HepG2 (cell line): ENCODE results near the gene USP7. TPM values are rescaled to one million over a fixed set of nuclear protein-coding genes. Genes with fewer than 3 reads are reported as not detected.

Experiments used
- AGO1 ChIP-seq: fragments of 200-400 bp; formaldehyde crosslinking; IDR thresholded peaks from 2 replicates; pipeline ENCODE4 v1.6.1; 2017; ENCODE audit warnings: mild to moderate bottlenecking, low read depth, low read length, moderate library complexity; ENCODE audit not compliant: poor library complexity, severe bottlenecking
- CREB1 ChIP-seq, 2 experiments: fragments of 450-650 bp in 1 of 2; IDR thresholded peaks; 2 replicates each; pipeline ENCODE4 v1.6.1; 2016 to 2017; ENCODE audit warnings: control low read depth in 1 of 2, mild to moderate bottlenecking in 1 of 2, missing compliant biosample characterization in 1 of 2, missing genetic modification characterization in 1 of 2
- GABPA ChIP-seq, 2 experiments: IDR thresholded peaks; 2 replicates each; pipeline ENCODE4 v1.6.1; 2011 to 2016; ENCODE audit warnings: low read depth in 2 of 2, low read length in 1 of 2, missing biosample characterization in 1 of 2, missing genetic modification characterization in 1 of 2
- GABPB1 ChIP-seq: IDR thresholded peaks from 2 replicates; pipeline ENCODE4 v1.6.1; 2016; ENCODE audit warnings: mild to moderate bottlenecking, missing genetic modification reagents, moderate library complexity, missing compliant biosample characterization
- KAT2B ChIP-seq: fragments of 150-350 bp; IDR thresholded peaks from 2 replicates; pipeline ENCODE4 v1.6.1; 2014; ENCODE audit warnings: low read depth, low read length, borderline replicate concordance
- PHF21A ChIP-seq: sonication (generic); formaldehyde crosslinking; IDR thresholded peaks from 2 replicates; pipeline ENCODE4 v1.5.0; 2020; ENCODE audit warnings: mild to moderate bottlenecking, missing genetic modification reagents
- PHF8 ChIP-seq: sonication (generic); formaldehyde crosslinking; IDR thresholded peaks from 2 replicates; pipeline ENCODE4 v1.5.0; 2020; ENCODE audit warnings: missing genetic modification reagents
- SIN3B ChIP-seq: fragments of 150-350 bp; IDR thresholded peaks from 2 replicates; pipeline ENCODE4 v1.6.1; 2014; ENCODE audit warnings: low read length
- SP1 ChIP-seq, 2 experiments: fragments of 450-650 bp in 1 of 2; sonication (generic) in 1 of 2; formaldehyde crosslinking in 1 of 2; IDR thresholded peaks; 2 replicates each; pipeline versions ENCODE4 v1.4.0 to v1.6.1; 2016 to 2020; ENCODE audit warnings: missing genetic modification reagents in 1 of 2
- THAP11 ChIP-seq: IDR thresholded peaks from 2 replicates; pipeline ENCODE4 v1.6.1; 2016; ENCODE audit warnings: missing biosample characterization, missing genetic modification reagents
- ZNF546 ChIP-seq: sonication (generic); formaldehyde crosslinking; conservative IDR thresholded peaks from 2 replicates; pipeline ENCODE4 v1.8.1; 2023; ENCODE audit warnings: mild to moderate bottlenecking, missing genetic modification reagents
- ZNF713 ChIP-seq: sonication (generic); formaldehyde crosslinking; IDR thresholded peaks from 2 replicates; pipeline ENCODE4 v1.4.0; 2020; ENCODE audit warnings: mild to moderate bottlenecking, missing genetic modification reagents
- polyA plus RNA-seq, 8 experiments: library from polyadenylated mRNA; depleted of rRNA in 3 of 8; stranded (reverse) in 7 of 8; unstranded in 1 of 8; fragments of >200 nt; fragmentation: Illumina TruSeq in 4 of 8; extraction: Trizol in 4 of 8; gene quantifications; 2 replicates each; pipeline versions ENCODE4 v1.2.1 to v1.2.3, GENCODE V29; 2011 to 2016; ENCODE audit warnings: low read depth in 4 of 8, missing spikeins in 1 of 8, mixed read lengths in 1 of 8; ENCODE audit not compliant: insufficient read depth in 1 of 8
- total RNA-seq, 5 experiments: library from RNA; depleted of rRNA; stranded (reverse); fragments of >200 nt; fragmentation: Illumina TruSeq; extraction: Trizol; gene quantifications; 2 replicates each; pipeline ENCODE4 v1.2.3, GENCODE V29; 2016; ENCODE audit warnings: low read depth in 1 of 5
- TF ChIP-seq, protein P1 (sequence below): sonication (generic); formaldehyde crosslinking; IDR thresholded peaks from 2 replicates; pipeline ENCODE4 v1.4.0; 2020; ENCODE audit warnings: missing genetic modification reagents
- TF ChIP-seq, protein P2 (sequence below): sonication (generic); formaldehyde crosslinking; IDR thresholded peaks from 2 replicates; pipeline ENCODE4 v1.5.1; 2020; ENCODE audit warnings: missing genetic modification reagents, mild to moderate bottlenecking, borderline replicate concordance
- TF ChIP-seq, protein P3 (sequence below): sonication (generic); formaldehyde crosslinking; IDR thresholded peaks from 2 replicates; pipeline ENCODE4 v1.8.0; 2022; ENCODE audit warnings: mild to moderate bottlenecking, missing genetic modification reagents, moderate library complexity
- TF ChIP-seq, protein P4 (sequence below): sonication (generic); formaldehyde crosslinking; IDR thresholded peaks from 2 replicates; pipeline ENCODE4 v1.9.0; 2022; ENCODE audit warnings: low read depth, missing genetic modification reagents
- TF ChIP-seq, protein P5 (sequence below): sonication (generic); formaldehyde crosslinking; IDR thresholded peaks from 2 replicates; pipeline ENCODE4 v1.4.0; 2020; ENCODE audit warnings: mild to moderate bottlenecking, missing genetic modification reagents

The USP7 gene
- total and polyA plus RNA-seq, 2 of the 13 experiments (the other 11 are each of a cell fraction or from before 2014, with no cell fraction given): 52.5 to 173 TPM

DNA sequence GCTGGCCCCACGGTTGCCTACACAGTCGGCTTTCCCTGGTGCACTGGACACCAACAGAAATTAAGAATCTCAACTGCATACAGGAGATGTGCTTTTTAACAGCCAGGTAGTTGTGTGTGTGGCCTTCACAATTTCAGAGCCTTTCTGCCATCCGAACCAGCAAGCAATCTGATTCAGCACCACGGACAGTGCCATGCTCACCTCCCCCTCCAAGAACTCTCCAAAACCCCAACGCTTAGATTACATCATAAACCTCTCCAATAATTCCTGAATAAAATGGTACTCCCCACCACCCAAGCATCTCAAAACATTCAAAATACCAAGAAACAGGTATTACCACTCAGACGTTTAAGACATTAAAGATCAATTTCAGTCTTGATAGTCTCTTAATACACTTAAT is 31.8 kb downstream of the USP7 start (continued):
- TF ChIP-seq, protein P1, sequence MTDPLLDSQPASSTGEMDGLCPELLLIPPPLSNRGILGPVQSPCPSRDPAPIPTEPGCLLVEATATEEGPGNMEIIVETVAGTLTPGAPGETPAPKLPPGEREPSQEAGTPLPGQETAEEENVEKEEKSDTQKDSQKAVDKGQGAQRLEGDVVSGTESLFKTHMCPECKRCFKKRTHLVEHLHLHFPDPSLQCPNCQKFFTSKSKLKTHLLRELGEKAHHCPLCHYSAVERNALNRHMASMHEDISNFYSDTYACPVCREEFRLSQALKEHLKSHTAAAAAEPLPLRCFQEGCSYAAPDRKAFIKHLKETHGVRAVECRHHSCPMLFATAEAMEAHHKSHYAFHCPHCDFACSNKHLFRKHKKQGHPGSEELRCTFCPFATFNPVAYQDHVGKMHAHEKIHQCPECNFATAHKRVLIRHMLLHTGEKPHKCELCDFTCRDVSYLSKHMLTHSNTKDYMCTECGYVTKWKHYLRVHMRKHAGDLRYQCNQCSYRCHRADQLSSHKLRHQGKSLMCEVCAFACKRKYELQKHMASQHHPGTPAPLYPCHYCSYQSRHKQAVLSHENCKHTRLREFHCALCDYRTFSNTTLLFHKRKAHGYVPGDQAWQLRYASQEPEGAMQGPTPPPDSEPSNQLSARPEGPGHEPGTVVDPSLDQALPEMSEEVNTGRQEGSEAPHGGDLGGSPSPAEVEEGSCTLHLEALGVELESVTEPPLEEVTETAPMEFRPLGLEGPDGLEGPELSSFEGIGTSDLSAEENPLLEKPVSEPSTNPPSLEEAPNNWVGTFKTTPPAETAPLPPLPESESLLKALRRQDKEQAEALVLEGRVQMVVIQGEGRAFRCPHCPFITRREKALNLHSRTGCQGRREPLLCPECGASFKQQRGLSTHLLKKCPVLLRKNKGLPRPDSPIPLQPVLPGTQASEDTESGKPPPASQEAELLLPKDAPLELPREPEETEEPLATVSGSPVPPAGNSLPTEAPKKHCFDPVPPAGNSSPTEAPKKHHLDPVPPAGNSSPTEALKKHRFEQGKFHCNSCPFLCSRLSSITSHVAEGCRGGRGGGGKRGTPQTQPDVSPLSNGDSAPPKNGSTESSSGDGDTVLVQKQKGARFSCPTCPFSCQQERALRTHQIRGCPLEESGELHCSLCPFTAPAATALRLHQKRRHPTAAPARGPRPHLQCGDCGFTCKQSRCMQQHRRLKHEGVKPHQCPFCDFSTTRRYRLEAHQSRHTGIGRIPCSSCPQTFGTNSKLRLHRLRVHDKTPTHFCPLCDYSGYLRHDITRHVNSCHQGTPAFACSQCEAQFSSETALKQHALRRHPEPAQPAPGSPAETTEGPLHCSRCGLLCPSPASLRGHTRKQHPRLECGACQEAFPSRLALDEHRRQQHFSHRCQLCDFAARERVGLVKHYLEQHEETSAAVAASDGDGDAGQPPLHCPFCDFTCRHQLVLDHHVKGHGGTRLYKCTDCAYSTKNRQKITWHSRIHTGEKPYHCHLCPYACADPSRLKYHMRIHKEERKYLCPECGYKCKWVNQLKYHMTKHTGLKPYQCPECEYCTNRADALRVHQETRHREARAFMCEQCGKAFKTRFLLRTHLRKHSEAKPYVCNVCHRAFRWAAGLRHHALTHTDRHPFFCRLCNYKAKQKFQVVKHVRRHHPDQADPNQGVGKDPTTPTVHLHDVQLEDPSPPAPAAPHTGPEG: no peak
- TF ChIP-seq KAT2B (no peak), PHF8 (CRISPR knock-in tag) (no peak), GABPB1 (CRISPR knock-in tag) (no peak), ZNF713 (no peak), THAP11 (CRISPR knock-in tag) (peak; percentile 52; the same call in 1 of the 2 replicates), SIN3B (no peak), PHF21A (CRISPR knock-in tag) (no peak), SP1 (IDR thresholded peaks at IDR 0.05) (no peak), SP1 (CRISPR knock-in tag; IDR thresholded peaks at IDR 0.05) (no peak), GABPA (IDR thresholded peaks at IDR 0.05; ENCODE audit: low read depth, low read length) (no peak), GABPA (CRISPR knock-in tag; IDR thresholded peaks at IDR 0.05; ENCODE audit: low read depth) (no peak), ZNF546 (no peak), AGO1 (no peak), CREB1 (IDR thresholded peaks at IDR 0.05) (no peak), CREB1 (CRISPR knock-in tag; IDR thresholded peaks at IDR 0.05) (no peak)
- TF ChIP-seq, protein P2, sequence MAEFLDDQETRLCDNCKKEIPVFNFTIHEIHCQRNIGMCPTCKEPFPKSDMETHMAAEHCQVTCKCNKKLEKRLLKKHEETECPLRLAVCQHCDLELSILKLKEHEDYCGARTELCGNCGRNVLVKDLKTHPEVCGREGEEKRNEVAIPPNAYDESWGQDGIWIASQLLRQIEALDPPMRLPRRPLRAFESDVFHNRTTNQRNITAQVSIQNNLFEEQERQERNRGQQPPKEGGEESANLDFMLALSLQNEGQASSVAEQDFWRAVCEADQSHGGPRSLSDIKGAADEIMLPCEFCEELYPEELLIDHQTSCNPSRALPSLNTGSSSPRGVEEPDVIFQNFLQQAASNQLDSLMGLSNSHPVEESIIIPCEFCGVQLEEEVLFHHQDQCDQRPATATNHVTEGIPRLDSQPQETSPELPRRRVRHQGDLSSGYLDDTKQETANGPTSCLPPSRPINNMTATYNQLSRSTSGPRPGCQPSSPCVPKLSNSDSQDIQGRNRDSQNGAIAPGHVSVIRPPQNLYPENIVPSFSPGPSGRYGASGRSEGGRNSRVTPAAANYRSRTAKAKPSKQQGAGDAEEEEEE (CRISPR knock-in tag): no peak
- TF ChIP-seq, protein P3, sequence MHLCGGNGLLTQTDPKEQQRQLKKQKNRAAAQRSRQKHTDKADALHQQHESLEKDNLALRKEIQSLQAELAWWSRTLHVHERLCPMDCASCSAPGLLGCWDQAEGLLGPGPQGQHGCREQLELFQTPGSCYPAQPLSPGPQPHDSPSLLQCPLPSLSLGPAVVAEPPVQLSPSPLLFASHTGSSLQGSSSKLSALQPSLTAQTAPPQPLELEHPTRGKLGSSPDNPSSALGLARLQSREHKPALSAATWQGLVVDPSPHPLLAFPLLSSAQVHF: no peak
- TF ChIP-seq, protein P4, sequence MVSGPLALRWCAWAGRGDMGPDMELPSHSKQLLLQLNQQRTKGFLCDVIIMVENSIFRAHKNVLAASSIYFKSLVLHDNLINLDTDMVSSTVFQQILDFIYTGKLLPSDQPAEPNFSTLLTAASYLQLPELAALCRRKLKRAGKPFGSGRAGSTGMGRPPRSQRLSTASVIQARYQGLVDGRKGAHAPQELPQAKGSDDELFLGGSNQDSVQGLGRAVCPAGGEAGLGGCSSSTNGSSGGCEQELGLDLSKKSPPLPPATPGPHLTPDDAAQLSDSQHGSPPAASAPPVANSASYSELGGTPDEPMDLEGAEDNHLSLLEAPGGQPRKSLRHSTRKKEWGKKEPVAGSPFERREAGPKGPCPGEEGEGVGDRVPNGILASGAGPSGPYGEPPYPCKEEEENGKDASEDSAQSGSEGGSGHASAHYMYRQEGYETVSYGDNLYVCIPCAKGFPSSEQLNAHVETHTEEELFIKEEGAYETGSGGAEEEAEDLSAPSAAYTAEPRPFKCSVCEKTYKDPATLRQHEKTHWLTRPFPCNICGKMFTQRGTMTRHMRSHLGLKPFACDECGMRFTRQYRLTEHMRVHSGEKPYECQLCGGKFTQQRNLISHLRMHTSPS: no peak
- TF ChIP-seq, protein P5, sequence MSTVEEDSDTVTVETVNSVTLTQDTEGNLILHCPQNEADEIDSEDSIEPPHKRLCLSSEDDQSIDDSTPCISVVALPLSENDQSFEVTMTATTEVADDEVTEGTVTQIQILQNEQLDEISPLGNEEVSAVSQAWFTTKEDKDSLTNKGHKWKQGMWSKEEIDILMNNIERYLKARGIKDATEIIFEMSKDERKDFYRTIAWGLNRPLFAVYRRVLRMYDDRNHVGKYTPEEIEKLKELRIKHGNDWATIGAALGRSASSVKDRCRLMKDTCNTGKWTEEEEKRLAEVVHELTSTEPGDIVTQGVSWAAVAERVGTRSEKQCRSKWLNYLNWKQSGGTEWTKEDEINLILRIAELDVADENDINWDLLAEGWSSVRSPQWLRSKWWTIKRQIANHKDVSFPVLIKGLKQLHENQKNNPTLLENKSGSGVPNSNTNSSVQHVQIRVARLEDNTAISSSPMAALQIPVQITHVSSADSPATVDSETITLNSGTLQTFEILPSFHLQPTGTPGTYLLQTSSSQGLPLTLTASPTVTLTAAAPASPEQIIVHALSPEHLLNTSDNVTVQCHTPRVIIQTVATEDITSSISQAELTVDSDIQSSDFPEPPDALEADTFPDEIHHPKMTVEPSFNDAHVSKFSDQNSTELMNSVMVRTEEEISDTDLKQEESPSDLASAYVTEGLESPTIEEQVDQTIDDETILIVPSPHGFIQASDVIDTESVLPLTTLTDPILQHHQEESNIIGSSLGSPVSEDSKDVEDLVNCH (CRISPR knock-in tag): no peak
